Ovary (tissue), 9 donors: ENCODE results near the gene MED31. TPM values are rescaled to one million over a fixed set of nuclear protein-coding genes. Genes with fewer than 3 reads are reported as not detected.

Experiments
- DNase-seq, 5 donors: peaks; one replicate each; pipeline ENCODE4 v3.0.0-alpha.2; 2019 to 2020
- H3K27ac ChIP-seq, 2 donors: fragments of 200-600 bp; one replicate each; pipeline versions ENCODE4 v1.5.1 to v1.8.0; 2019 to 2022
- H3K27me3 ChIP-seq: fragments of 200-600 bp; one replicate; pipeline ENCODE4 v1.8.0; 2022
- H3K36me3 ChIP-seq: fragments of 200-600 bp; sonication (generic); one replicate; pipeline ENCODE4 v1.5.1; 2019
- H3K4me1 ChIP-seq: one replicate; pipeline ENCODE4 v1.8.1; 2013; ENCODE audit warnings: mild to moderate bottlenecking, moderate library complexity; ENCODE audit not compliant: insufficient read depth
- H3K4me3 ChIP-seq: fragments of 200-600 bp; sonication (generic); one replicate; pipeline ENCODE4 v1.5.1; 2017
- H3K9me3 ChIP-seq, 2 donors: fragments of 200-600 bp in 1 of 2; sonication (generic) in 1 of 2; one replicate each; pipeline versions ENCODE4 v1.5.1 to v1.8.1; 2013 to 2019; ENCODE audit warnings: mild to moderate bottlenecking in 1 of 2, moderate library complexity in 1 of 2
- EP300 ChIP-seq: sonication (generic); formaldehyde crosslinking; IDR thresholded peaks from one replicate; pipeline ENCODE4 v1.6.1; 2017; ENCODE audit warnings: antibody characterized with exemption
- POLR2A ChIP-seq: fragments of 450-650 bp; IDR thresholded peaks from one replicate; pipeline ENCODE4 v1.6.1; 2017; ENCODE audit warnings: antibody characterized with exemption, mild to moderate bottlenecking, moderate library complexity
- WGBS, 3 donors: extraction: QIAGEN DNeasy Blood & Tissue Kit in 1 of 3; methylation state at CpG; one replicate each; pipeline versions ENCODE4 v1.1.5 to v1.1.7; 2013 to 2017; 5-methylcytosine and 5-hydroxymethylcytosine counted together
- intact Hi-C, 4 donors: fragments of 100-400 bp; cut with DNase I; formaldehyde crosslinking; loops; one replicate each; pipeline versions ENCODE4 v1.11.0 to v1.15.1; 2022 to 2023
- polyA plus RNA-seq, 2 donors: library from polyadenylated mRNA; stranded (reverse); fragments of 200-250 nt in 1 of 2; fragments of 350-450 nt in 1 of 2; fragmentation: Illumina TruSeq in 1 of 2; extraction: RNeasy Lipid Tissue Mini Kit (QIAGEN cat#74804) in 1 of 2; gene quantifications; one replicate each; pipeline ENCODE4 v1.2.3, GENCODE V29; 2013 to 2014
- total RNA-seq, 7 donors: library from RNA; depleted of rRNA in 2 of 7; stranded (reverse); fragments of >200 nt in 2 of 7; fragmentation: NEBNext Ultra II Directional in 3 of 7; extraction: Animal tissue kit (Norgen Biotek cat#: 25700) in 3 of 7; gene quantifications; one replicate each; pipeline versions ENCODE4 v1.1.0 to v1.2.4, GENCODE V29; 2016 to 2023
- TF ChIP-seq, protein P1 (sequence below), 3 donors: fragments of 450-650 bp in 2 of 3; fragments of 200-600 bp in 1 of 3; IDR thresholded peaks; one replicate each; pipeline versions ENCODE4 v1.5.1 to v1.8.0; 2016 to 2022; ENCODE audit warnings: antibody characterized with exemption in 3 of 3, mild to moderate bottlenecking in 1 of 3
- donor health status: DM: no; HTN: no; CAD: no; lungs with moderate emphysema.
- donor health status: DM: no; HTN: no; CAD: no.
- donor health status: Bipolar disorder and iron deficiency.
- donor health status: DM: yes; HTN: yes; CAD: no.
- donor health status: DM: no; HTN: no; CAD: no.
- donor health status: DM: yes; HTN: yes; CAD: no.

Gene MED31
- total and polyA plus RNA-seq, 9 donors = 15.0 to 21.9 (median 17.1) TPM

DNA sequence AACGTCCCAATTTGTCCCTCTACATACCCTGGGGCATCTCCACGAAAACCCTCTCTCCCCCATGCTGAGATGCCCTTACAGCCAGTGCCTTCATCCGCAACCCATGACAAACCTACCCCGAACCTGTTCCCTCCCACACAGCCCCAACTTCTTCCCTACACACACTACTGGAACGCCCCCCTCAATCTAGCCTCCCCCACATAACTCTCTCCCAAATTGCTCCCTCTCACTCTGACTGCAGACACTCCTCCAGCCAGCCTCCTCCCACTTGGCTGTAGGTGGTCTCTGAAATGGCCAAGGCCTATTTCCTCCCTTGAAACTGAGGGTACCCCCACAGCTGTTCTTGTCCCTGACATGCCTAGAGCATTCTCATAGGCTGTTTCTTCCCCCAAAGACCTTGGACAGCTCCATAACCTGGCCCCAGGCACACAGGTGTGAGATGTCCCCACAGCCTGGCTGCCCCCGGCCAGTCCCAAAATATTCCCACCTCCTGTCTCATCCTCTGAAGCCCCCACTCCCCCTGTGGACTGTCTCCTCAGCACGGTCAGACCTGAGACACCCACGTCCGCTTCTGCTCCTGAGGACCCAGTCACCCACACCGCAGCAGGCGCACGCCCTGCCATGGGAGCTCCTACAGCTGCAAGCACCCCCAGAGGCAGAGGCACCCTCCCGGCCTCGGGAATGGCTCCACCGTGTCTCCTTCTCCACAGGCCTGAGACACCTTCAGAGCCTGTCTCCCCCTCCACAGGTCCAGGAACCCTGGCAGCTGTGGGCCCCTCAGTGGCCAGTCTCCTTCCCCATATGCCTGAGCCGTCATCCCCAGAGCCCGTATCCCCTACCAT lies 14.6 kb downstream of the MED31 start:
- Histone ChIP-seq H3K36me3 (no peaks in the 10 kb centered on the region), H3K4me1 (peaks cover 18% of the 10 kb centered on the region), H3K27me3 (no peaks in the 10 kb centered on the region), H3K4me3 (no peak overlapping the region), H3K27ac (no peak overlapping the region), H3K9me3 (no peaks in the 10 kb centered on the region)
- intact Hi-C loops = loop anchor here in 2 of 4 donors (5.0 to 10.0 kb wide), 2 partner anchors 162 to 165 kb away; no protein-coding TSS in a partner anchor
- TF ChIP-seq POLR2A = no peak
- no peak for TF ChIP-seq EP300
- TF ChIP-seq, protein P1, sequence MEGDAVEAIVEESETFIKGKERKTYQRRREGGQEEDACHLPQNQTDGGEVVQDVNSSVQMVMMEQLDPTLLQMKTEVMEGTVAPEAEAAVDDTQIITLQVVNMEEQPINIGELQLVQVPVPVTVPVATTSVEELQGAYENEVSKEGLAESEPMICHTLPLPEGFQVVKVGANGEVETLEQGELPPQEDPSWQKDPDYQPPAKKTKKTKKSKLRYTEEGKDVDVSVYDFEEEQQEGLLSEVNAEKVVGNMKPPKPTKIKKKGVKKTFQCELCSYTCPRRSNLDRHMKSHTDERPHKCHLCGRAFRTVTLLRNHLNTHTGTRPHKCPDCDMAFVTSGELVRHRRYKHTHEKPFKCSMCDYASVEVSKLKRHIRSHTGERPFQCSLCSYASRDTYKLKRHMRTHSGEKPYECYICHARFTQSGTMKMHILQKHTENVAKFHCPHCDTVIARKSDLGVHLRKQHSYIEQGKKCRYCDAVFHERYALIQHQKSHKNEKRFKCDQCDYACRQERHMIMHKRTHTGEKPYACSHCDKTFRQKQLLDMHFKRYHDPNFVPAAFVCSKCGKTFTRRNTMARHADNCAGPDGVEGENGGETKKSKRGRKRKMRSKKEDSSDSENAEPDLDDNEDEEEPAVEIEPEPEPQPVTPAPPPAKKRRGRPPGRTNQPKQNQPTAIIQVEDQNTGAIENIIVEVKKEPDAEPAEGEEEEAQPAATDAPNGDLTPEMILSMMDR (IDR thresholded peaks at IDR 0.05) = no peak
- DNase-seq = no peak
- 72 to 77% (median 75%) methylated on average over 17 of the region's 17 CpGs for WGBS, 3 donors

DNA sequence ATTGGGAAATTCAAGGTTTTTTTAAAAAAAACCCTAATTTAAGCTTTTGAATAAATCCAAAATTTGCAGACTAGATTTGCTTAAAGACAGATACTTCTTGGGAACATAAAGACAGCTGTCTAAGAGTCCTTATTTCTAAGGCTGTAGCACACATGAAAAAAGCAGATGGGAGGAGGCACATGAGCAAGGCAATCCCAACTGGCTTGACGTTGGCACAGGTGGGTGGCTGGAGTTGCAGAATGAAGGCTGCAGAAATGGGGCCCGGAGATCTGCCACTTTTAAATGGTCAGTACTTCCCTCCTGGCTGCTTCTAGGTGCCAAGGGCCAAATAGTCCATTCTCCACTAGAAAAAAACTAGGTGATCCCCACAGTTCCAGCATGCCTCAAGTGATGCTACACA lies 15.3 kb downstream of the MED31 start:
- Histone ChIP-seq H3K4me3 (no peak overlapping the region), H3K9me3 (no peaks in the 10 kb centered on the region), H3K27ac (no peak overlapping the region), H3K4me1 (peaks cover 14% of the 10 kb centered on the region), H3K36me3 (no peaks in the 10 kb centered on the region), H3K27me3 (no peaks in the 10 kb centered on the region)
- DNase-seq = no peak
- TF ChIP-seq, protein P1 (IDR thresholded peaks at IDR 0.05) = no peak
- intact Hi-C loops = loop anchor here in 2 of 4 donors (5.0 to 10.0 kb wide), 2 partner anchors 161 to 164 kb away; no protein-coding TSS in a partner anchor
- 72 to 77% (median 76%) methylated on average over 2 of the region's 2 CpGs for WGBS, 3 donors

DNA sequence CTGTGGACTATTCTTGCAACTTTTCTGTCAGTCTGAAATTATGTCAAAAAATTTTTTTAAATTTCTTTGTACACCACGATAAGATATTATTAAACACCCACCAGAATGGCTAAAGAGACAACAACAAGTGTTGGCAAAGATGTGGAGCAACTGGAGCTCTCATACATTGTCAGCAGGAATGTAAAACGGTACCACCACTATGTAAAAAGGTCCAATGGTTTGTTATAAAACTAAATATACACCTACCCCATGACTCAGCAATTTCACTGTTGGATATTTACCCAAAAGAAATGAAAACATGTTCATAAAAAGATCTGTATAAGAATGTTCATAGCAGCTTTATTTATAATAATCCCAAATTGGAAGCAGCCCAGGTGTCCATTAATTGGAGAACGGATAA lies 18.1 kb downstream of the MED31 start:
- Histone ChIP-seq H3K36me3 (no peaks in the 10 kb centered on the region), H3K9me3 (no peaks in the 10 kb centered on the region), H3K4me3 (no peak overlapping the region), H3K4me1 (peaks cover 3% of the 10 kb centered on the region), H3K27ac (no peak overlapping the region), H3K27me3 (no peaks in the 10 kb centered on the region)
- WGBS, 3 donors = 94 to 95% (median 94%) methylated on average over 3 of the region's 3 CpGs
- TF ChIP-seq POLR2A (no peak), EP300 (no peak)
- TF ChIP-seq, protein P1 (IDR thresholded peaks at IDR 0.05) = no peak
- DNase-seq = no peak
- intact Hi-C loops = loop anchor here in 1 of 4 donors (10.0 kb wide), 1 partner anchor 158 kb away; no protein-coding TSS in a partner anchor

DNA sequence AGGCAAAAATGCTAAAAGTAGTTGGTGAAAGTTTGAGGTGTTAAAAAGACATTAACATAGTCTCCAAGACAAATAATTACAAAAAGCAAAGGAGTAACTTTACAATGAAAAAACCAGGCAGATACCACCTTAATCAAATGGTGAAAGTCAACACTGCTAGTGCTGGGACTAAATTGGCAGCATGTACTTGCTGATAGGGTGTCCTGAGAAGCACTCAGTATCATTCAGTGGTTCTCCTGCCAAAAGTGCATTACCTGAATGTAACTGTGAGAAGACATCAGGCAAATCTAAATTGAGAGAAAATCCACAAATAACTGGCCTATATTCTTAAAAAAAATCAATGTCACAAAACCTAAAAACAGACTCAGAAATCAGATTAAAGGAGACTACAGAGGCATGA lies 18.9 kb downstream of the MED31 start:
- intact Hi-C loops = loop anchor here in 1 of 4 donors (10.0 kb wide), 1 partner anchor 158 kb away; no protein-coding TSS in a partner anchor
- H3K9me3 ChIP-seq = no peaks in the 10 kb centered on the region
- H3K4me1 ChIP-seq = no peaks in the 10 kb centered on the region
- no peaks in the 10 kb centered on the region for H3K36me3 ChIP-seq
- DNase-seq = no peak
- no peaks in the 10 kb centered on the region for H3K27me3 ChIP-seq
- TF ChIP-seq EP300 (no peak), POLR2A (no peak)
- TF ChIP-seq, protein P1 (IDR thresholded peaks at IDR 0.05) = no peak
- no peak overlapping the region for H3K27ac ChIP-seq
- H3K4me3 ChIP-seq = no peak overlapping the region
